NCI-H1694 treated with DMSO at 0.1 percent for 48 hours (cell line): ENCODE results near the gene SPATA17.

Experiments used
- DNase-seq: peaks from one replicate; lab custom pipeline; 2025; lab: John Stamatoyannopoulos, UW

Gene SPATA17

DNA sequence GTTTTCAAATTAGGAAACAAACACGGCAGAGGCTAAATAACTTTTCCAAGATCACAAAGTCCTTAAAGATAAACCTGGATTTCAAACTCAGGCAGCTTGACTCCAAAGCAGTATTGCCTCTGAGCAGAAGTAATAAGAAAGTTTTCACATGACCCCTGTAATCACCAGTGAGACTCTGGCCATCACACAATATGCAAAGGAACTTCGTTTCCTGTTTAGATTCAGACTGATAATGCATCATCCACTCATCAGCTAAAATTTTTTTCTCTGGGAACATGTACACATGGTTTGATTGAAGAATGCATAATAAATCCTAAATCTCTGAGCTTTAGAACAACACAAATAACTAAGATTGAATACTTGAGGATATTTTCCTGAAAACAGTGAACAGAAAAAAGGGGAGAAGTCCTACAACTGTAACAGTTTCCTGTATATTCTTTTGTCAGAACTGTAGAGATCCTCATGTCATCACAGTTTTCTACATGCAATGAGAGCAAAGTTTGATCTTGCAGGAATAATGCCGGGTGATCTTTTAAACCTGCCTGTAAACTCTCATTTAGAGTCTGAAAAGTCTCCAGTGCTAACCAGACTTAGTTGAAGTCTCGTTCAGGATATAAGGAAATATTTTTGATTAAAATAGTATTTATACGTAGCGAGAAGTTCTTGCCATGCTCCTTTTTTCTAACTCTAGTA lies 225.3 kb downstream of the SPATA17 start:
- DNase-seq = no peak

DNA sequence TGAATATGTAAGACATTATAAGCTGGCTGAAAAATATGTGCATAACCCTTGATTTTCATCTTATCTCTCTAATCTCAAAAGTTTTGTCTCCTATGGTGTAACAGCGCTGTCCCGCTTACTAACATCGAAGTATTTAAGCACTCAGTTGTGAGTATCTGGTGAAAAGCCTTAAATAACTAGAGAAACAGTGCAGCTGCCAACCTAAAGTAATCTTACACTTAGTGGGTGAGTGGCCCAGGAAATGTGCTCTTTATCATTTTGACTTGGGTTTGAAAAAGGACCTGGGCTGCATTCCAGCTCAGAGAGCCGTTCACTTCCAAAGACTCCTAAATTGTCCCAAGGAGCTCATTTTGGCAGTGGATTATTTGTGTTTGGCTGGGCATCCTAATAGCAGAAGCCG lies 225.9 kb downstream of the SPATA17 start:
- no peak for DNase-seq

DNA sequence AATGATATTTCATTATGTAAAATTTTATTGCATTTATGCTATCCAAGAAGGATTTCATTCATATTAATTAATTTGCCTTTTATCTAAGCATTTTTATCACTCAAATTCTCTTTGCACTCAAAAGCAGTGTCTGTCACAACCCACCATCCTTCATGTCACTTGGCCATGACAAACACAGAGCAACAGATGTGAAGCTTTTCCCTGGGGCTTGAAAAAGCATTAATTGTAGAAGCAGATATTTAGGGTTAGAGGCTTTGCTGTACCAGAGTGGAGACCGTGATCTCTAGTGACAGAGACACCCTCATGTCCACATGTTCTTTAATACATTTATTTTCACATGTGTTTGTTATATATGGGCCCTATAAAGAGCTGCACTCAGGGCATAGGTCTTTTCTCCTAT lies 230.5 kb downstream of the SPATA17 start:
- peak; percentile 62 for DNase-seq

DNA sequence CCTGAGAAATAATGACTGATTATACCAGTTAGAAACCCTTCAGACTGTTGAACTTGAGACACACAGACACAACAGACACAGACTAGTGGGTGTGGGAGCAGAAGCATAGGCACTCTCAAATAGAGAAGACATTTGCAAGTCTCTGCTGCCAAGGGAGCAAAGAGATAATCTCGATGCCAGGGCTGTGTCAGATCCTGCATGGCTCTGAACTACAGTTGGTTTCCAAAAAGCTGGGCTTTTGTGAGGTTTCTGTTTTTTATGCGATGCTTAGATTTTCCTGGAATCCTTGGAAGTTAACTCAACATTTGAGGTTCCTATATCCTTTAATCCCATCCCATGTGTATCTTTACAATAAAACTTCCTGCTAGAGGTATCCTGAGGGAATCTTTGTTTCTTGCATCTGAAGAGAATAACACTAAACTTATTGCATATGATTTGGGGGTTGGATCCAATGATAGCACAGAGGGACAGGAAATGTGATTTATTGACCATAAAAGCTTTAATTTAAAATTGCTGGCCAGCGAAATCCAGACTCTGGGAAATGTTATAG lies 236.4 kb downstream of the SPATA17 start:
- DNase-seq = no peak

DNA sequence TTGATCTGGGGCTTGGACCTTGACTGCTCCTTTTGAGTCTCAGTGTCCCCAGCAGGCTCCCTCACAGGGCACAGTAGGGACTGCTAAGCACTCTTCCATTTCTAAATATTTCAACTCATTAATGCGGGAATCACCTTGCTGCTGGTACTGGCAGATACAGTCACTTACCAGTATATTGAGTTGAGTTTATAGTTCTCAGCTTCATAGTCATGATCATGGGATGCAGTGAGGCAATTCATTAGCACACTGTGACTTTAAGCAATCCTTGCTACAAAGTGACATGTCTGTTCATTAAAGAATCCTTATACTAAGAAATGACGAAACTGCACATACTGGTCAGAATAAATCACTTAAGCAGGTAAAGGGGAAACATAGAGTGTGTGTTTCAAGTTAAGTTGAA lies 240.8 kb downstream of the SPATA17 start:
- DNase-seq = no peak

DNA sequence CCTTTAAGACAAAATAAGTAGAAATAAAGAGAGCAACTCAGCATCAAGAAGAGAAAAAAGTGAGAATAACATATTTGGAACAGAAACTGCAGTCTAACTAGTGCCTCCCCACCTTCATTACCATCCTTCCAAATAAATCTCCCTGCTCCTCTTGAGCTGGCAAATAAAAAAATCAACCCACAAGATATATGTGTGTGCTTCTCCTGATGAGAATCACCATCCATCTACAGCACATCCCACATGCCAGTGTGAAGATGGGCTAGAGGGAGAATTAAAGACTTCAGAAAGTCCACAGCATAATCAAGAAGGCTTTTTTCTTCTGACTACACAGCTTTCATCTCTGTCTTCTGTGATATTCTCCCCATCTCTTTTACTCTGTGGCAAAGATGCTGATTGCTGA lies 244.1 kb downstream of the SPATA17 start:
- no peak for DNase-seq

DNA sequence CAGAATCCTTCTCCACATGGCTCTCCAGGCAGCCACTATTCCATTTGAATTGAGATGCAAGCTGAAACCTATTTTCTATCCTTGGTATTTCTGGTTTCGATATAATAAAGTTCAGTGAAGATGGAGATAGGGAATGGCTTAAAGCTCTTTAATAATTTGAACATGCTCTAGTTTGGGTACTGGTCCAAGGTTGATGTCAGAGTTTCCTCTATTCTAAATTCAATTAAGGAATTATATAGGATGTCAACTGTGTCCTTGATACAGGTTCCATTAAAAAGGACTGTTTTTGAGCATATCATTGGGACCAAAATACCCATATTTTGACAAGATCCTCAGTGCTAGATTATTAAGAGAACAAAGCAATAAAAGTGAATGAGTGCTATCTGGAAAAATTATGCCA lies 245.3 kb downstream of the SPATA17 start:
- no peak for DNase-seq

DNA sequence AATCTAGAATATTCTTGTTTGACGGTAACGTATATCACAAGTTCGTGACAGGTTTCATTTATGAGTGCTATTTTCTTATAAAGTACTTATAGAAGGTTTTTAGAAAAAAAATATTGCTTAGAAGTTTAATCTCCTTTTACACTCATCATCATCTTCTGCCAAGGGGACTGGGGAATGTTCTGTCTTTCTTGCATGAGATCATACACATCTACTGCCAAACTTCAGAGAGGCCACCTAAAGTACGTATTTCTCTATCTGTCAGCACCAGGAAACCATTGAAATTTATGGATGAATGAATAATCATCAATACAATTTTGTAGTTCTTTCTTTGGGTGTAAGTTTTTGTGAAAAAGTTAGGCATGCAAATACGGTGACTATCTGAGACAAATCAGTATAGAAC lies 245.8 kb downstream of the SPATA17 start:
- DNase-seq = no peak

DNA sequence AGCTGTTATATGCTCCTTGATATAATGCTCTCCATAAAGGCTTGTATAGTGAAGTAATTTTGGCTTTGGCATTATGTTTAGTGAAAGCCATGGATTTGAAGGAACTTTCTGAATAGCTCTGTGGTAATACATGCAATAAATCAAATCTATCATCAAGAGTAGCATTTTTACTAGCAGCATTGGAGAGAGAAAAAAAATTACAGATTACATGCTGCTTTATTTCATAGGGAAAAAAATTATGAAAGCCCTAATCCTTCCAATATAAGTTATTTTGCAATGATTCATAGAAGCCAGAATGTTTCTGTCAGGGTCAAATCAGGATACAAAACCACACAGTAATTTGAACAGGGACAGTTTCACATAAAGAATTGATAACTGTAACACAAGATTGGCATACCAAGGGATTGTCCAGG lies 250.0 kb downstream of the SPATA17 start:
- no peak for DNase-seq

DNA sequence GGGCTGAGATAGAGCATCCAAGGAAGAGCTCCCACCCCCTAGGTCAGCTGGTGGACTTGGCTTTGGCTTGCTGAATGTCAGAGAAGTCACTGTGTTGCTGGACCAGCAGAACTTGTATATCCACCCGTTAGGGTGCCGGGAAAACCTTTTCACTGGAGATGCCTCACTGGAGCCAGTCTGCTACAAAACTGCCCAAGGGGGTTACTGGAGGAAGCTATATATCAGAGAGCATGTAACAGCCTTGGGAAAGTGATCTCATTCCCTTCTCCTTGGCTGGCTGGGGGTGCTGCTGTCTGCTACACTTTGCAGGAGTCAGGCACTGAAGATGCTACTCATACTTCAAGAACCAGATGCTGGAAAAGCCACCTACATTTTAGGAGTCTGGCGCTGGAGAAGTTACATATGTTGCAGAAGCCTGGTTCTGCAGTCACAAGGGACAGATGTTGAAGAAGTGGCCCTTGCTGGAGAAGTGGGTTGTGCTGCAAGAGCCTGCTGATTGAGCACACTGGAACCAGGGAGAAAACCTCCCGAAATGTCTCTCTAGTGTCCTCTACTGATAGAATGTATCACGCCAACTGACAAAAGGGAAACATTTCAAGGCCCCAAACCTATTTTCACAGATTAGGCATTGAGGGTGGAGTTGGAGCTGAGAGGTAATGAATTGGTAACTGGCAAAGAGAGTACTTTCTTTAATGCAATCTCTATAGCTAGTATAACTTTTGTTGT lies 250.6 kb downstream of the SPATA17 start:
- DNase-seq = no peak

DNA sequence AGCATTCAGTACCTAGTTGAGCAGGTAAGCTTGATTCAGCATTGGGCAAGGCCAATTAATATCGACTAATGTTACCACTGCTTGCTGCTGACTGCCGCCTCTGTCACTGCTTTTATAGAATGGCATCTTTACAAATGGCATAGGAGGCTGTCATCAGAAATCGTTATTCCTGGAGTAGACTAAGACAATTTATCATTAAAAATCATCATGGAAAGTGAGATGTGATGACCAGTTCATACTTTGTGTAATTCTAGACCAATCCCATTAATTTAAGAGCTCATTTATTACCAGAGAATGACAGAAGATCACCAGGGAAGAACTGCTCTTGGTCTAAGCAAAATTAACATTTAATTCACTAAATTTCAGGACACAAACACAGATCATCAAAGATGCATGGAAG lies 254.0 kb downstream of the SPATA17 start:
- DNase-seq = no peak

DNA sequence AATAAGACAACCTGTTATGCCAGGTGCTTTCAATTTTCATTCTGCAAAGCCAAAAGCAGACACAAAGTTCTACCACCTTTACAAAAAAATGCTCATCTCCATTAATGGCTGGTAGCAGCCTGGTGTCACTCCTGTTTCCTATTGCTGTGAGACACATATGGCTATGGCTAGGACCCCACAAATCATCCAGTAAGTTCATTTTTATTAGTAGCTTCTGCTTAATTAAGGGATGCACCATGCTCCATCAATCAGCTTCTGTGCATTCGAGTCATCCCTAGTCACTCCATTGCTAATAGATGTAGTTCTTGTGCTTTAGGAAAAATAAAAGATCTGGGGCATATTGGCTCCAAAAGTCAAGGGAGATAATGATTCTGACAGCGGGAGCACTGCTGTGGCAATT lies 257.2 kb downstream of the SPATA17 start:
- no peak for DNase-seq

DNA sequence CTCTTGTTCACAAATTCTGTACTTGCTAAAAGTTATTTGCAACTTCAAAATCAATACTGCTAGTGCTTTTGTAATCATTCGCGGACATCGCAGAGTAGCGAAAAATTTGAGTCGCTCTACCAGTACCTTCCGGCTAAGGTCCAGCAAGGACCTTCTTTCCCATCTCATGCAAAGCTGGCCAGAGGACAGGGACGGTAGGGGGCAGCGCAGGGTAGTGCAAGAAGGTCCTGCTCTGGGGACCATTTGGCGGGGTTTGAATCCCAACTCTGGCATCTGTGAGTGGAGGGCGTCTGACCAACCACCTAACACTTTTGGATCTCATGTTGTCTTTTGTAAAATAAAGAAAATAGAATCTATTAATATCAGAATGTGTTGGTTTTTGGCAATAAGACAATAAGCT lies 258.3 kb downstream of the SPATA17 start:
- no peak for DNase-seq

DNA sequence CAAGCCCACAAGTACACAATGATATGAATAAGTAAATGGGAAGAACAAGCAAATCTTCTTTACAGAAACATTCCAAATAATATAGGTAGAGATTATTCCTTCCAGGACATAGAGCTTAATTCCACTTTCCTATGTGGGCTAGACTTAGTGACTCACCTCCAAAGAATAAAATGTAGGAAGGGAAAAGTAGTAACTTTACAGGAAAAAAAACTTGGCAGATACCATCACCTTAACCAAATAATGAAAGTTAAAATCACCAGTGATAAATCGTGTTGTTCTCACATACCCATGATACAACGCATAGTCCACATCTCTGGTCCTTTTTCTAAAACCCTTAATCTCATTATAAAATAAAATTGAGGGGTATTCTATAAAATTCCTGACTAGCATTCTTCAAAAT lies 260.8 kb downstream of the SPATA17 start:
- no peak for DNase-seq

DNA sequence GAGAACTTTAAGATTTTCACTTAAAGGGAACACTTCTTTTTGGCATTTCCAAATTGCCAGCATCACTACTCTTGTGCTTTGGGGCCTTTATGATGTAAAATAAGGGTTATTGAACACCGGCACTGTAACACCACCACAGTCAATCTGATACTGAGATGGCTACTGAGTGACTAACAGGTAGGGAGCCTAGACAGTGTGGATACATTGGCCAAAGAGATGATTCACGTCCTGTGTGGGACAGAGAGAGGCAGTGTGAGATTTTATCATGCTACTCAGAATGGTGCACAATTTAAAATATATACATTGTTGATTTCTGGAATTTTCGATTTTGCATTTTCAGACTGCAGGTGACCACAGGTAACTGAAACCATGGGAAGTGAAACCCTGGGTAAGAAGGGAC lies 261.6 kb downstream of the SPATA17 start:
- no peak for DNase-seq

DNA sequence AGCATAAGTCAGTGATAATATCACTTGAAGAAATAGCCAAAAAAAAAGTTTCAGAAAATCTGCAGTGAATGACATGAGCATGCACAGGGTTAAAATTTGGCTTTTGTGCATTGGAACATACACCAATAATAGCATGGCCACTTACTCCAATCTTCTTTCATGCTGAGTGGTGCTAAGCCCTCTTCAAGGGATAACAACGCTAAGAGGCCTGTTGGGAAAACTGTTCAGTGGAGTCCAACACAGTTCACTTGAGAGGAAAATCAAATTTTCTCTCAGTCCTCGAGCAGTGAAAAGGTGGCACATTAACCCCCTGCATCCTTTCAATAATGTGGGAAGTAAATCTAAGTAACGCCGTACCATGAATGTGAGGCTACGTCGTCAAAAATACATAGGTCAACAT lies 264.7 kb downstream of the SPATA17 start:
- DNase-seq = no peak

DNA sequence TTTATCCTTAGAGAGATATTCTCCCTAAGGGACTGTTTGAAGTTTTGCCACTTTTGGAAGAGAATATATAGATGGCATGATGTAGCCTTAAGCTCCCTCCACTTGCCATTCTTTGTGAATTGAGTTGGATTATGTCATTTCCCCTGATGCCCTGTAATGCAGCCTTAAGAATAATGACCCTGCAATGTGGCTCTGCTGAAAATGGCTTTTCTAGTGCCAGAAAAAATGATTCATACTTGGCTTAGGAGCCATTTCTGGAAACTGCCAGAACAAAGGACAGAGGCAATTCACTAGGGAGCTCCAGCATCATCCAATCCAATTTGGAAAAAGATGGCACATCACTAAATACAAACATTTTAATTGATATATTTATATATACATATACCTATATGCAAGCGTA lies 265.3 kb downstream of the SPATA17 start:
- no peak for DNase-seq

DNA sequence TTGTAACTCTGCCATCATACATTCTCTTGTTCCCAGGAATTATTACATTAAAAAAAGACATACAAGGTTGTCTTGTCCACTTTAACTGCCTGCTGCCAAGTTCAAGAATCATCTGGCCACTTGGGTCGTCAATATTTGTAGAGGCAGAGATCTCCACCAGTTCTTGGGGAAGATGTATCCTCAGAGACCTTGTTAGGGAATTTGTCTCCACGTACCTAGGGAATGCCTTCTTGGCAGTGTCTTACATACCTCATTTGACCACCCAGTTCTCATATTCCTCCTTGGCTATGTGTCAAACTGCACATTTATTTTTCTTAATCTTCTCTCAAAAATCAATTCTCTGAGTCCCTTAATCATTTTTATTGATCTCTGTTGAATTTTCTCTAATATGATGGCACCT lies 266.0 kb downstream of the SPATA17 start:
- DNase-seq = no peak

DNA sequence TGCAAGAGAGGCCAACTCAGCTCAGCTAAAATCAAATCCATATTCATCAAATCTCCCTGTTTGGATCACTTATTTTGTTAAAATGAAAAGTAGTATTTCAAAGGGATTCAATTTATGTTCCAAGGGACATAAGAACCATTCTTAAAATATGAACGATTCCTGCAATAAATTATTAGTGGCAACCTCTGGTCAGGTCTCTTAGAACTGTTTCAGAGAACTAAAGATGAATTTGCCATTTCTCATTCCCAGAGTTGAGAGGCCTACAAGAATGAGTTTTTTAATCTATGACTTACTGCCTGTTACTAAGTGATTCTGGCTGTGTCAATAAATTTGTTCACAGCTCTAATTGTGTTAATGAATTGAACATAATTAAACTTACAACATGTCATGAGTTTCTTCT lies 268.5 kb downstream of the SPATA17 start:
- DNase-seq = no peak

DNA sequence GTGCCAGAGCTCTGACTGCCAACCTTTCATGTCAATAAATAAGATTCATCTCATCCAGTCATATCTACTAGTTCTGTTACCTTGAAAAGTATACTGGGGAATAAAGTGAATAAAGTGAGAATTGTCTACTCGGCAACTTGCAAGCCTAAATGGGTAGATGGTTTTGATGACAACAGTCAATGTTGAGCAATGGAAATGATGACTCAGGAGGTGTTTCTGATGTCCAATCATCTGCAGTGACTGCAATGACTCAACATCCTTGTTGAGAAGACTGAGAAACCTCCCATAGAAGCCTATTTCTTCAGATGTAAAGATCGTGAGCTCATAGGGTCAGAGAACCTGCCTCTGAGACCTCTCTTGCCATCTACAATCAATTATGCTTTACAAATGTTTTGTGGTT lies 276.4 kb downstream of the SPATA17 start:
- DNase-seq = no peak

DNA sequence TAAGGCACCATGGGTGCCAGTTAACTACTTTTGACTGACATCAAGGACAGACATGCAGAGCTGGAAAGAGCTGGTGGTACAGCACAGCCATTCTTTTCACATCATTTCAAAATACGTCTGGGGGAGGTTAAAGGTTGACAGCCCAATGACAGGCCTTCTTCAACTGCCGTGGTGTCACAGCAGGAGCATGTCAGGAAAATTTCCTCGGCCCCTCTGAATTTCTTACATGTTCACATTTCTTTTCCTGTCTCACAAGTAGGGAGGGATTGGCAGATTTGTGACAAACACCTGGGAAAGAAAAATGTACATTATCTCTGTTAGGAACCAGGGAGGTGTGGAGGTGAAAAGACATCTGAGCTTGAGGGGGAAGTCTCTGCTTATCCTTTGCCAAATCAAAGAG lies 279.1 kb downstream of the SPATA17 start:
- no peak for DNase-seq

DNA sequence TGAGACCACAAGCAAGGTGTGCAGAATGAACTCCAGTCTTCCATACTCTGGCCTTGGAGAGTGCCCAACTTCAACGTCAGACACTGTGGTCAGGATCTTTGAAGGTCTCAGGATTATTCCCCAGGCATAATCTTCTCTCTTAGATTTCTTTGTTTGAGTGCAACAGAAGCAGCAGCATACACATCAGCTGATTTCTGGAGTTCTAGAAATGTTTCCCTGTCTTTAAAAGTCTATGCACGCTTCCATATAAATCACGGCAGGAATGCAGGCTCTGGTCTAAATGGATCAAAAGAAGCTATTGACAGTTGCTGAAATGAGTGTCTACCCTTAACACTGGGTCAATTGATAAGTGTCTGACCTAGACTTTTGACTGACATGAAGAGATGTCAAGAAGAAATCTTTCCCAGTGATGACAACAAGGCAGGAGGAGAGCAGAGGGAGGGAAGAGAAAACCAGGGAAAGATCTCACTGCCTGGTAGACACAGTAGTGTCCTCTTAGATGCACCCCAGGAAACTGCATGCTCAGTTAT lies 279.7 kb downstream of the SPATA17 start:
- no peak for DNase-seq

DNA sequence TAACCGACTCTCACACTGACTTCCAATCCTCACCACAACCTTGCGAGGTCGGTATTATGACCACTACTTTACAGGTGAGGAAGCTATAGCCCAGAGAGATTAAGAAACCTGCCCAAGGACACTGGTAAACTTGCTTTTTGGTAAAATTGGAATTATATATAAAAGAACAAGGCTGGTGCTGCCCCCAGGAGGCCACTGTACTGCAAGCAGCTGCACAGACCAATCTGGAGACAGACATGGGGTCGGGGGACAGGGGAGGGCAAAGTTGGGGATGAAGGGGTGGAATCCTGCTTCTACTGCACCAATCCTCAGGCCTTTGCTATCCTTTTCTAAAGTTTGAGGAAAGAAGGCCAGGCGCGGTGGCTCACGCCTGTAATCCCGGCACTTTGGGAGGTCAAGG lies 280.8 kb downstream of the SPATA17 start:
- DNase-seq = no peak
